NCI-H1092 treated with DMSO at 0.1 percent for 48 hours (cell line): ENCODE measurements around the gene CXADR.

Source experiments
- DNase-seq: peaks from one replicate; lab custom pipeline; 2025; lab: John Stamatoyannopoulos, UW

The CXADR gene

GRCh38 chr21:17542371-17543011, 29.6 kb downstream of the CXADR start:
- DNase-seq: peak; percentile 10

GRCh38 chr21:17545007-17545406, 32.2 kb downstream of the CXADR start:
- DNase-seq: no peak

- DNase-seq: no peak
Measured at GRCh38 chr21:17548262-17548661, 35.4 kb downstream of the CXADR start.

GRCh38 chr21:17550671-17551308, 37.9 kb downstream of the CXADR start:
- DNase-seq: no peak

DNA sequence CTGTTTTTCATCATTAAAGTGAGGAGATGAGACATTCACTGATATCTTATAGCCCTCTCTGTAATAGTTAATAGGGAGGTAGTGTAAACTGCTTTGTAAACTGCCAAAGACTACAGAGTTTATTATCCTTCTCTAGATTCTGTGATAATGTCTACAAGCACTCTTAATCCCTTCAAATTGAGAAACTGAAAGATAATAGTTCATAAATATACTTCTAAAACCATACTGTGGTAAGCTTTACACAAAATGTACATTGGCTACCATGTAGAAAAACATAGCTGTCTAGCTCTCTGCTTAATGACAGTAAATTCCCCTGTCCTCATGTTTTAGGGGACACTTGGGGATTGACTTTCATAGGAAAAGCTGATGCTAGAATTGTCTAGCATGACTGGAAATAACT, 39.6 kb downstream of the CXADR start:
- DNase-seq: no peak

GRCh38 chr21:17554120-17554519, 41.3 kb downstream of the CXADR start:
- no peak for DNase-seq

DNA sequence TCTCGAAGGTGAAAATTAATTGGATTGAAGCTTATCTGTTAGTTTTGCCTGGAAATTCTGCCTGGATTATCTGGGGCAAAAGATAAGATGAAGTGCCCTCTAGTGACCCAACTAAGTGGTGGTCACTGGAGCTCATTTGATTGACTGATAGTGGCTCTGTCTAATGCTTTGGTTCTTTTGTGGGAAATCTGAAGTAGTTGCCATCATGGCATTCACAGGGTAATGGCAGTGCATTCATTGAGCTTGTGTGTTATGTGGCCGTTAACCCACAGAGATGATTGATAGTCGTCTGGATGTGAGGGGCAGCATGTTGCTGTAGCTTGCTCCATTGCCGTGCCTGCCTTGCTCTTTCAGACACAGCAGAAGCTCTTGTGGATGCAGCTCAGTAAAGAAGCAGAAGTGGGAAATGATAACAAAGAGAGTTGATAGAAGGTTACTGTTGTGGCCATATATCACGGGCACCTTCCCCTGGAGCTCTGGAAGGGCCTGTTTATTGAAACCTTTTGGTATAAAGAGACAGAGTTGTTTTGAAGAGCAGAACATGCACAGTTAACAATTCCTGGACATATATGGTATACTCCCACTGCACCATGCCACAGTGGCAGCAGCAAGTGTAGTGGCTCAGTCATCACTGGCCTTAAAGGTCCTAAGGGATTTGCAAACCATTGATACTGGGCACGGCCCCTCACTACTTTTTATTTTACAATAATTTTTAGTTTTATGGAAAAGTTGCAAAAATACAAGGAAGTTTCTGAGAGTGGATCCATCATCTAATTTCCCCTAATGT, 42.0 kb downstream of the CXADR start:
- DNase-seq: peak; percentile 16

DNA sequence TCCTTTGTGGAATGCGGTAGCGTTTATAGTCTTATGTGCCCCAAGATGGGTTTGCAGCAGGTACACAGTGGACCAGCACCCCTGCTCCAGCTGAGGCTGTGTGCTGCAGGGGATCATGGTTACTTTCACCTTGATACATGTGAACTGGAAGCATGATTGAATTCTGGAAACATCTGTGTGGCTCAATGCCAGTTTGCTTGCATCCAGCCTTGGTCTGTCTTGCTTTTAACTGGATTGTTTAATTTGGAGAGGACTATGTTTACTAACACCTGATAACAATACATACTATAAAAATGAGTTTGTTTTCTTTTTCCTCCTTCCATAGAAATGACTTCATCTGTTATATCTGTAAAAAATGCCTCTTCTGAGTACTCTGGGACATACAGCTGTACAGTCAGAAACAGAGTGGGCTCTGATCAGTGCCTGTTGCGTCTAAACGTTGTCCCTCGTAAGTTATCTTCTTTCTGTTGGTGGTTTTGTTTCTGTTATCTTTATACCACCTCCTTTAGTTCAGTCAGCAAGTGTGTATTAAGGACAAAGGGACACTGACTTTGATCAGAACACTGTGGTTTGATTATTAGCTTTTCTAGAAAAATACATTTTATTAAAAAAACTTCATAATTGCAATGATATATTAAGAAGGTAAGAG, 47.7 kb downstream of the CXADR start:
- no peak for DNase-seq

GRCh38 chr21:17570786-17571185, 57.9 kb downstream of the CXADR start:
- DNase-seq: no peak

DNA sequence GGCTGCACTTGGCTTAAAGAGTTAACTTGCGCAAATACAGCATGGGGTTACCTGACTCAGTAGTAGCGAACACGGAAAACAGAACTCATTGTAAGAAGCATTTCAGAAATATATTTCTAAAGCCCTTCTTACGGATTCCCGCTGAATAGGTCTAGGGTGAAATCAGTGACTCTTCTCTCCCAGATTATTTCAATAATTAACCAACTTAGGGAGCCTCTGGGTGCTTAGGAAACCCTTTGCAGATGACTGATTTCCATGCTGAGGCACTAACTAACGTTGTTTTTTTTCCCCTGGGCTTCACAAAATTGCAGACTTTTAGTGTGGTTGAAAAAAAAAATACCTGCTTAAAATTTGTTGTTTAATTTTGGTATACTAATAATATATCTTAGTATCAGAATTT, 59.6 kb downstream of the CXADR start:
- DNase-seq: no peak

GRCh38 chr21:17575076-17575475, 62.2 kb downstream of the CXADR start:
- no peak for DNase-seq

DNA sequence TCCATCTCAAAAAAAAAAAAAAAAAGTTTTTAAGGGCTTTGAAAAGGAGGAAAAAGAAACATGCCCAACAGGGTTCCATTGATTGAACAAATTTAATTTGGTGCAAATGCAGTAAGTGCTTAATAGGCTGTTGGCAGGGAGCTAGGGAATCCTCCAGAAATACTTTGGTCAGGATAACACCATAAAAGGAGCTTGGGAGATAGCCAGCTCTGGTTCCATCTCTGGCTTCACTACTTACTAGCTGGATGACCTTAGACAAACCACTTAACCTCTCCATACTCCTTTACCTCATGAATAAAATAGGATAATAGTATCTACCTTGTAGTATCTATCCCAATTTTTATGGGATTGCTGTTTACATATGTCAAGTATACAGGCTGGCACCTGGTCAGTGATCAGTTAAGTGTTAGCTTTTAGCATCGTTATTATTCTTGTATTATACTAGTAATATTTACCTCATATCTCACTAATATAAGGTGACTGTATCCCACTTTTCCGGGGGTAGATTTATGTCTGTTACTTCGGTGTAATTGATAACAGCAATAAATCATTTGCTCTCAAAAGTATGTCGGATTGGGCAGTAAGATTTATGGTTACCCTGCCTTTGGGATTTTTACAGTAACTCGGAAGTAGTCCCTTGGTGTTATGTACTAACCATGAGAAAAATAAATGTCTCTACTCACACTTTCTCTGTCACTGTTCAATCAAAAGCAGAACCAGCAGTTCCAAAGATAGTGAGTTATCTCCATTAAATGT, 63.4 kb downstream of the CXADR start:
- peak; percentile 38 for DNase-seq

GRCh38 chr21:17577701-17578100, 64.9 kb downstream of the CXADR start:
- DNase-seq: no peak

GRCh38 chr21:17578162-17578561, 65.3 kb downstream of the CXADR start:
- DNase-seq: no peak

DNA sequence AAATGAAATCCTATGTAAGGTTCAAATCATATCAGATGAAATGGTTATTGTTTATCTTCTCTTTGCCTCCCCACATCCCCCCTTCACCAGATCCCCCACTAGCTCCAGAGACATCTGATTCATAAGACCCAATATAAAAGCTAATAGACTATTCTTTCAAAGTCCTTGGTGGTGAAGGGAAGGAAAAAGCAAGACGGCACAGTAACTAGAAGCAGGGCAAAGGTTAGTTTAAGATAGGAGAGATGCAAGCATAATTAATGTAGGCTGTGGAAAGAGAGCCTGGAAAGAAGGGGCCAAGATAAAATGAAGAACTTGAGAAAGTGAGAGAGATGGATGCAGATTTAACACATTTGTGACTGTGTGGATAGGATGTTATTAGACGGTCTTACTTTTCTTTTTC, 66.0 kb downstream of the CXADR start:
- DNase-seq: no peak

GRCh38 chr21:17580319-17580718, 67.5 kb downstream of the CXADR start:
- DNase-seq: no peak

GRCh38 chr21:17583898-17584297, 71.1 kb downstream of the CXADR start:
- no peak for DNase-seq

GRCh38 chr21:17585875-17586450, 73.1 kb downstream of the CXADR start:
- peak; percentile 58 for DNase-seq

DNA sequence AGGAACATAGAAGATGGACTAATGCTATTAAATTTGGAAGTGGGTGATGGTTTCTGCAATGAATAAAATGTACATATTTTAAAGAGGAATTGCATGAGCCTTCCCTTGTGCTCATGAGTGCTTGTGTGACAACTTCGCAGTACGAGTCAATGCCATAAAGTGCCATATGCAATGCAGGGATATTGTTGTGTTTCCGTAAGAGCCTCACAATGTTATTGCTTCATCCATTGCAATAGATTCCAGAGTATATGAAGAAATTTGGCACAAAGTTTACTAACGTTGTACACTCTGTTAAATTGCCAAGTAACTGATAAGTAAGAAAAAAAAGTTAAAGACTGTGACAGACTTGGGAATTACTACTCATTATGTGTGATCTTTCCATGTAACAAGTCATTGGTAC, 77.6 kb downstream of the CXADR start:
- DNase-seq: no peak

- no peak for DNase-seq
Measured at GRCh38 chr21:17597680-17598079, 84.8 kb downstream of the CXADR start.

GRCh38 chr21:17598437-17598836, 85.6 kb downstream of the CXADR start:
- no peak for DNase-seq

- no peak for DNase-seq
Measured at GRCh38 chr21:17602874-17603273, 90.0 kb downstream of the CXADR start.
